HEK293 (cell line): Measurements from ENCODE around the gene CFAP43.

ENCODE experiments used
- BCL11A ChIP-seq: fragments of 450-650 bp; formaldehyde crosslinking; IDR thresholded peaks from 2 replicates; pipeline ENCODE4 v1.5.1; 2016; ENCODE audit warnings: low read depth, missing biosample characterization, missing genetic modification characterization
- TCF7L2 ChIP-seq: IDR thresholded peaks from 2 replicates; pipeline ENCODE4 v1.6.1; 2011; ENCODE audit warnings: low read depth, mild to moderate bottlenecking, inconsistent platforms, low read length, moderate library complexity, borderline replicate concordance
- ZFP37 ChIP-seq: fragments of 450-650 bp; formaldehyde crosslinking; IDR thresholded peaks from 2 replicates; pipeline ENCODE4 v1.5.1; 2016; ENCODE audit warnings: missing biosample characterization, missing genetic modification characterization
- ZNF274 ChIP-seq, 2 experiments: fragments of 200-500 bp in 1 of 2; fragments of 450-650 bp in 1 of 2; sonication (Bioruptor generic) in 1 of 2; formaldehyde crosslinking in 1 of 2; IDR thresholded peaks; 2 replicates each; pipeline versions ENCODE4 v1.5.1 to v1.6.1; 2014 to 2016; ENCODE audit warnings: borderline replicate concordance in 1 of 2, inconsistent platforms in 1 of 2, low read length in 1 of 2, missing biosample characterization in 1 of 2, missing genetic modification characterization in 1 of 2
- ZNF707 ChIP-seq: fragments of 450-650 bp; formaldehyde crosslinking; IDR thresholded peaks from 2 replicates; pipeline ENCODE4 v1.5.1; 2016; ENCODE audit warnings: missing biosample characterization, missing genetic modification characterization
- ZNF830 ChIP-seq: fragments of 450-650 bp; IDR thresholded peaks from 2 replicates; pipeline ENCODE4 v1.5.0; 2018; ENCODE audit warnings: missing biosample characterization, missing genetic modification characterization, low read depth, mild to moderate bottlenecking, moderate library complexity
- TF ChIP-seq, protein P1 (sequence below): fragments of 450-650 bp; formaldehyde crosslinking; IDR thresholded peaks from 2 replicates; pipeline ENCODE4 v1.5.1; 2016; ENCODE audit warnings: missing biosample characterization, missing genetic modification characterization
- TF ChIP-seq, protein P2 (sequence below): fragments of 450-650 bp; formaldehyde crosslinking; IDR thresholded peaks from 2 replicates; pipeline ENCODE4 v1.5.1; 2016; ENCODE audit warnings: missing biosample characterization, missing genetic modification characterization
- TF ChIP-seq, protein P3 (sequence below): fragments of 450-650 bp; formaldehyde crosslinking; IDR thresholded peaks from 2 replicates; pipeline ENCODE4 v1.5.1; 2016; ENCODE audit warnings: missing biosample characterization, missing genetic modification characterization
- TF ChIP-seq, protein P4 (sequence below): fragments of 450-650 bp; formaldehyde crosslinking; IDR thresholded peaks from 2 replicates; pipeline ENCODE4 v1.5.1; 2016; ENCODE audit warnings: missing biosample characterization, missing genetic modification characterization
- TF ChIP-seq, protein P5 (sequence below): fragments of 450-650 bp; formaldehyde crosslinking; IDR thresholded peaks from 2 replicates; pipeline ENCODE4 v1.5.1; 2016; ENCODE audit warnings: missing biosample characterization, missing genetic modification characterization

DNA sequence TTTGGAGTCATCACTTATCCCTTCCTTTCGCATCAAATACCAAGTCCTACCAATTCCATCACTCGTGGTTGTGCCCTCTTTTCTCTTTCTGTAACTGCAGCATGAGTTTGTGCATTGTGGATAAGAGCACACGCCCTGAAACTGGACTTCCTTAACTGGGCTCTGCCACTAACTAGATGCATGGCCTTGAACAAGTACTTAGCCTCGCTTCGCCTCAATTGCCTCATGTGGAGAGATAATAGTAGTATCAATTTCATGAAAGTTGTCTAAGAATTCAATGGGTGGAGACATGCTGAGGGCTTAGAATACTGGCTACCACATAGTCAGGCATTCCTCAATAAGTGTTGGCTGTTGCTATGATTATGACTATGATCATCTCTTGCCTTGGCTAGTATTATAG, 41.5 kb downstream of the CFAP43 start:
- TF ChIP-seq BCL11A (tag by site-specific recombination) (no peak), ZNF830 (tag by site-specific recombination) (no peak), TCF7L2 (no peak), ZFP37 (tag by site-specific recombination) (no peak), ZNF707 (tag by site-specific recombination) (no peak), ZNF274 (IDR thresholded peaks at IDR 0.05; ENCODE audit: low read length) (no peak), ZNF274 (tag by site-specific recombination; IDR thresholded peaks at IDR 0.05; ENCODE audit: borderline replicate concordance) (no peak)
- TF ChIP-seq, protein P1, sequence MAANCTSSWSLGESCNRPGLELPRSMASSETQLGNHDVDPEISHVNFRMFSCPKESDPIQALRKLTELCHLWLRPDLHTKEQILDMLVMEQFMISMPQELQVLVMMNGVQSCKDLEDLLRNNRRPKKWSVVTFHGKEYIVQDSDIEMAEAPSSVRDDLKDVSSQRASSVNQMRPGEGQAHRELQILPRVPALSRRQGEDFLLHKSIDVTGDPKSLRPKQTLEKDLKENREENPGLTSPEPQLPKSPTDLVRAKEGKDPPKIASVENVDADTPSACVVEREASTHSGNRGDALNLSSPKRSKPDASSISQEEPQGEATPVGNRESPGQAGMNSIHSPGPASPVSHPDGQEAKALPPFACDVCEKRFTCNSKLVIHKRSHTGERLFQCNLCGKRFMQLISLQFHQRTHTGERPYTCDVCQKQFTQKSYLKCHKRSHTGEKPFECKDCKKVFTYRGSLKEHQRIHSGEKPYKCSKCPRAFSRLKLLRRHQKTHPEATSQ (tag by site-specific recombination), result no peak
- TF ChIP-seq, protein P2, sequence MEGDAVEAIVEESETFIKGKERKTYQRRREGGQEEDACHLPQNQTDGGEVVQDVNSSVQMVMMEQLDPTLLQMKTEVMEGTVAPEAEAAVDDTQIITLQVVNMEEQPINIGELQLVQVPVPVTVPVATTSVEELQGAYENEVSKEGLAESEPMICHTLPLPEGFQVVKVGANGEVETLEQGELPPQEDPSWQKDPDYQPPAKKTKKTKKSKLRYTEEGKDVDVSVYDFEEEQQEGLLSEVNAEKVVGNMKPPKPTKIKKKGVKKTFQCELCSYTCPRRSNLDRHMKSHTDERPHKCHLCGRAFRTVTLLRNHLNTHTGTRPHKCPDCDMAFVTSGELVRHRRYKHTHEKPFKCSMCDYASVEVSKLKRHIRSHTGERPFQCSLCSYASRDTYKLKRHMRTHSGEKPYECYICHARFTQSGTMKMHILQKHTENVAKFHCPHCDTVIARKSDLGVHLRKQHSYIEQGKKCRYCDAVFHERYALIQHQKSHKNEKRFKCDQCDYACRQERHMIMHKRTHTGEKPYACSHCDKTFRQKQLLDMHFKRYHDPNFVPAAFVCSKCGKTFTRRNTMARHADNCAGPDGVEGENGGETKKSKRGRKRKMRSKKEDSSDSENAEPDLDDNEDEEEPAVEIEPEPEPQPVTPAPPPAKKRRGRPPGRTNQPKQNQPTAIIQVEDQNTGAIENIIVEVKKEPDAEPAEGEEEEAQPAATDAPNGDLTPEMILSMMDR (tag by site-specific recombination), result no peak
- TF ChIP-seq, protein P3, sequence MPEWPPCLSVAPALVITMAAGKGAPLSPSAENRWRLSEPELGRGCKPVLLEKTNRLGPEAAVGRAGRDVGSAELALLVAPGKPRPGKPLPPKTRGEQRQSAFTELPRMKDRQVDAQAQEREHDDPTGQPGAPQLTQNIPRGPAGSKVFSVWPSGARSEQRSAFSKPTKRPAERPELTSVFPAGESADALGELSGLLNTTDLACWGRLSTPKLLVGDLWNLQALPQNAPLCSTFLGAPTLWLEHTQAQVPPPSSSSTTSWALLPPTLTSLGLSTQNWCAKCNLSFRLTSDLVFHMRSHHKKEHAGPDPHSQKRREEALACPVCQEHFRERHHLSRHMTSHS (tag by site-specific recombination), result no peak
- TF ChIP-seq, protein P4, sequence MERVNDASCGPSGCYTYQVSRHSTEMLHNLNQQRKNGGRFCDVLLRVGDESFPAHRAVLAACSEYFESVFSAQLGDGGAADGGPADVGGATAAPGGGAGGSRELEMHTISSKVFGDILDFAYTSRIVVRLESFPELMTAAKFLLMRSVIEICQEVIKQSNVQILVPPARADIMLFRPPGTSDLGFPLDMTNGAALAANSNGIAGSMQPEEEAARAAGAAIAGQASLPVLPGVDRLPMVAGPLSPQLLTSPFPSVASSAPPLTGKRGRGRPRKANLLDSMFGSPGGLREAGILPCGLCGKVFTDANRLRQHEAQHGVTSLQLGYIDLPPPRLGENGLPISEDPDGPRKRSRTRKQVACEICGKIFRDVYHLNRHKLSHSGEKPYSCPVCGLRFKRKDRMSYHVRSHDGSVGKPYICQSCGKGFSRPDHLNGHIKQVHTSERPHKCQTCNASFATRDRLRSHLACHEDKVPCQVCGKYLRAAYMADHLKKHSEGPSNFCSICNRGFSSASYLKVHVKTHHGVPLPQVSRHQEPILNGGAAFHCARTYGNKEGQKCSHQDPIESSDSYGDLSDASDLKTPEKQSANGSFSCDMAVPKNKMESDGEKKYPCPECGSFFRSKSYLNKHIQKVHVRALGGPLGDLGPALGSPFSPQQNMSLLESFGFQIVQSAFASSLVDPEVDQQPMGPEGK (tag by site-specific recombination), result no peak
- TF ChIP-seq, protein P5, sequence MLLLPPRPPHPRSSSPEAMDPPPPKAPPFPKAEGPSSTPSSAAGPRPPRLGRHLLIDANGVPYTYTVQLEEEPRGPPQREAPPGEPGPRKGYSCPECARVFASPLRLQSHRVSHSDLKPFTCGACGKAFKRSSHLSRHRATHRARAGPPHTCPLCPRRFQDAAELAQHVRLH (tag by site-specific recombination), result no peak
